Measurements from ENCODE around the gene FGD4.
A peak's percentile ranks its signal among the peaks of the same experiment; 100 is the strongest.

Gene FGD4

DNA sequence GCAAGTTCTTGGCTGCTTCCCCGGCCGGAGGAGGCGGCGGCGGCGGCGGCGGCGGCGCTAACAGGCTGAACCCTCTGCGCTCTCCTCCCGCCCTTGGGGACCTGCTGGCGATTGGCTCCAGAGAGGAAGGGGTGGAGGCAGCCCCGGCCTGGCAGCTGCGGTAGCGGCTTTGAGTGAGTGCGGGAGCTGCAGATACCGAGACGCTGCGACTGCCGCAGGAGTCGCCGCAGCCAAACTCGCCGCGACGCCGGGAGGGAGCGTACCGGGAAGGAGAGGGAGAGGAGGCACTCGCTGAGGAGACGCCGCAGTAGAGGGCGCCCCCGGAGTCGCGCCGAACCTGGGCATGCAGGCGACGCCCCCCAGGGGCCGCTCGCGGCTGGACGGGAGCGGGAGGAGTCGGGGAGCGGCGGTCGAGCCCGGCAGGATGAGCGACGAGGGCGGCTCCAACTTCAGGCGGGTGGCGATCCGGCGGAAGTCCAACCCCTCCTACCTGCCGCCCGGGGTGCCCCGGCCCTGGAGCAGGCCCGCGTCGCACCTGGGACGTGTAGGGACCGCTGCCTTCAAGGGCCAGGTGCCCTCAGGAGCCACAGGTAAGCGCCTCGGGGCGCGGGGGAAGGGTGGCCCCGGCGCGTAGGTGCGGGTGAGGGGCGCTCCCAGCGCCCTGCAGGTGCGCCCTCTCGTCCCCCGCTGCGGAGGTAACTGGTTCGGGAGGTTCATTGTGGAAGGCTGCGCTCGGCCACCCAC lies at the start of gene FGD4:
Gene FGD4, plus strand, starts transcription at position 189 of the 744 bp plus-strand sequence.
- TF ChIP-seq, protein P1, sequence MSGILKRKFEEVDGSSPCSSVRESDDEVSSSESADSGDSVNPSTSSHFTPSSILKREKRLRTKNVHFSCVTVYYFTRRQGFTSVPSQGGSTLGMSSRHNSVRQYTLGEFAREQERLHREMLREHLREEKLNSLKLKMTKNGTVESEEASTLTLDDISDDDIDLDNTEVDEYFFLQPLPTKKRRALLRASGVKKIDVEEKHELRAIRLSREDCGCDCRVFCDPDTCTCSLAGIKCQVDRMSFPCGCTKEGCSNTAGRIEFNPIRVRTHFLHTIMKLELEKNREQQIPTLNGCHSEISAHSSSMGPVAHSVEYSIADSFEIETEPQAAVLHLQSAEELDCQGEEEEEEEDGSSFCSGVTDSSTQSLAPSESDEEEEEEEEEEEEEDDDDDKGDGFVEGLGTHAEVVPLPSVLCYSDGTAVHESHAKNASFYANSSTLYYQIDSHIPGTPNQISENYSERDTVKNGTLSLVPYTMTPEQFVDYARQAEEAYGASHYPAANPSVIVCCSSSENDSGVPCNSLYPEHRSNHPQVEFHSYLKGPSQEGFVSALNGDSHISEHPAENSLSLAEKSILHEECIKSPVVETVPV (CRISPR knock-in tag; IDR thresholded peaks at IDR 0.05) = no peak
- no peak for TF ChIP-seq GLIS3 (CRISPR knock-in tag; IDR thresholded peaks at IDR 0.05)
- TF ChIP-seq ZNF565 (CRISPR knock-in tag; conservative IDR thresholded peaks at IDR 0.05; ENCODE audit: low read depth) = no peak
- no peak for TF ChIP-seq ESRRG (CRISPR knock-in tag; IDR thresholded peaks at IDR 0.05)
- TF ChIP-seq SNAI2 (CRISPR knock-in tag; IDR thresholded peaks at IDR 0.05) = no peak
- TF ChIP-seq CSDC2 (CRISPR knock-in tag; IDR thresholded peaks at IDR 0.05) = no peak
- no peak for TF ChIP-seq PPARA (CRISPR knock-in tag; IDR thresholded peaks at IDR 0.05; ENCODE audit: borderline replicate concordance)
- TF ChIP-seq ZC3H10 (CRISPR knock-in tag; IDR thresholded peaks at IDR 0.05) = no peak
- no peak for TF ChIP-seq RARB (CRISPR knock-in tag; IDR thresholded peaks at IDR 0.05)
- no peak for TF ChIP-seq OSR1 (CRISPR knock-in tag; IDR thresholded peaks at IDR 0.05)
- no peak for TF ChIP-seq ISL1 (CRISPR knock-in tag; IDR thresholded peaks at IDR 0.05)
- TF ChIP-seq, protein P2, sequence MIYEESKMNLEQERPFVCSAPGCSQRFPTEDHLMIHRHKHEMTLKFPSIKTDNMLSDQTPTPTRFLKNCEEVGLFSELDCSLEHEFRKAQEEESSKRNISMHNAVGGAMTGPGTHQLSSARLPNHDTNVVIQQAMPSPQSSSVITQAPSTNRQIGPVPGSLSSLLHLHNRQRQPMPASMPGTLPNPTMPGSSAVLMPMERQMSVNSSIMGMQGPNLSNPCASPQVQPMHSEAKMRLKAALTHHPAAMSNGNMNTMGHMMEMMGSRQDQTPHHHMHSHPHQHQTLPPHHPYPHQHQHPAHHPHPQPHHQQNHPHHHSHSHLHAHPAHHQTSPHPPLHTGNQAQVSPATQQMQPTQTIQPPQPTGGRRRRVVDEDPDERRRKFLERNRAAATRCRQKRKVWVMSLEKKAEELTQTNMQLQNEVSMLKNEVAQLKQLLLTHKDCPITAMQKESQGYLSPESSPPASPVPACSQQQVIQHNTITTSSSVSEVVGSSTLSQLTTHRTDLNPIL (CRISPR knock-in tag; IDR thresholded peaks at IDR 0.05; ENCODE audit: low read depth) = no peak
- TF ChIP-seq TCF4 (CRISPR knock-in tag; IDR thresholded peaks at IDR 0.05; ENCODE audit: borderline replicate concordance) = no peak
- TF ChIP-seq TOX (CRISPR knock-in tag; IDR thresholded peaks at IDR 0.05; ENCODE audit: borderline replicate concordance) = no peak
- TF ChIP-seq, protein P3, sequence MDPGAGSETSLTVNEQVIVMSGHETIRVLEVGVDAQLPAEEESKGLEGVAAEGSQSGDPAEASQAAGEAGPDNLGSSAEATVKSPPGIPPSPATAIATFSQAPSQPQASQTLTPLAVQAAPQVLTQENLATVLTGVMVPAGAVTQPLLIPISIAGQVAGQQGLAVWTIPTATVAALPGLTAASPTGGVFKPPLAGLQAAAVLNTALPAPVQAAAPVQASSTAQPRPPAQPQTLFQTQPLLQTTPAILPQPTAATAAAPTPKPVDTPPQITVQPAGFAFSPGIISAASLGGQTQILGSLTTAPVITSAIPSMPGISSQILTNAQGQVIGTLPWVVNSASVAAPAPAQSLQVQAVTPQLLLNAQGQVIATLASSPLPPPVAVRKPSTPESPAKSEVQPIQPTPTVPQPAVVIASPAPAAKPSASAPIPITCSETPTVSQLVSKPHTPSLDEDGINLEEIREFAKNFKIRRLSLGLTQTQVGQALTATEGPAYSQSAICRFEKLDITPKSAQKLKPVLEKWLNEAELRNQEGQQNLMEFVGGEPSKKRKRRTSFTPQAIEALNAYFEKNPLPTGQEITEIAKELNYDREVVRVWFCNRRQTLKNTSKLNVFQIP (CRISPR knock-in tag; IDR thresholded peaks at IDR 0.05; ENCODE audit: borderline replicate concordance, low read depth) = no peak
- TF ChIP-seq, protein P4, sequence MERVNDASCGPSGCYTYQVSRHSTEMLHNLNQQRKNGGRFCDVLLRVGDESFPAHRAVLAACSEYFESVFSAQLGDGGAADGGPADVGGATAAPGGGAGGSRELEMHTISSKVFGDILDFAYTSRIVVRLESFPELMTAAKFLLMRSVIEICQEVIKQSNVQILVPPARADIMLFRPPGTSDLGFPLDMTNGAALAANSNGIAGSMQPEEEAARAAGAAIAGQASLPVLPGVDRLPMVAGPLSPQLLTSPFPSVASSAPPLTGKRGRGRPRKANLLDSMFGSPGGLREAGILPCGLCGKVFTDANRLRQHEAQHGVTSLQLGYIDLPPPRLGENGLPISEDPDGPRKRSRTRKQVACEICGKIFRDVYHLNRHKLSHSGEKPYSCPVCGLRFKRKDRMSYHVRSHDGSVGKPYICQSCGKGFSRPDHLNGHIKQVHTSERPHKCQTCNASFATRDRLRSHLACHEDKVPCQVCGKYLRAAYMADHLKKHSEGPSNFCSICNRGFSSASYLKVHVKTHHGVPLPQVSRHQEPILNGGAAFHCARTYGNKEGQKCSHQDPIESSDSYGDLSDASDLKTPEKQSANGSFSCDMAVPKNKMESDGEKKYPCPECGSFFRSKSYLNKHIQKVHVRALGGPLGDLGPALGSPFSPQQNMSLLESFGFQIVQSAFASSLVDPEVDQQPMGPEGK (CRISPR knock-in tag; IDR thresholded peaks at IDR 0.05; ENCODE audit: borderline replicate concordance) = no peak
- TF ChIP-seq ZNF8 (CRISPR knock-in tag; IDR thresholded peaks at IDR 0.05) = no peak
- no peak for TF ChIP-seq ZFP30 (CRISPR knock-in tag; IDR thresholded peaks at IDR 0.05)
- peak; percentile 97 for ATAC-seq

DNA sequence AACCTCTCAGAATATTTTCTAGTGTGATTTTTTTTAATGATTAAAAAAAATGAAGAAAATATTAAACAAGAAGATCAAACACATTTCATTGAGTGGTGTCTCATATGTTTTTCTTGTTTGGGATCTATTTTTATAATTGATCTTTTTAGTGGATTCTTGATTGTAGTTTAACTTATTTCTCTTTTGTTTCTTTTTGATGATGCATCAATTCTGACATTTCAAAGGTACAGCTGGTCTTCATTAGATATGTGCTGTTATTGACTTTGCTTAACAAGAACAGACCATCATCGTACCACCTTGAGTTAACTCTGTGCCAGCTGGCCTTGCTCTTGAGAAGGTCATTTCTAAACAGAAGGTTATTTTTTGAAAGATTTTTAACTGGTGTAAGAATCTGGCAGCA lies 45.8 kb upstream of the FGD4 start:
- no peak for ATAC-seq
- no peak for TF ChIP-seq ZC3H10 (CRISPR knock-in tag; IDR thresholded peaks at IDR 0.05)
- TF ChIP-seq TOX (CRISPR knock-in tag; IDR thresholded peaks at IDR 0.05; ENCODE audit: borderline replicate concordance) = no peak
- no peak for TF ChIP-seq ZNF8 (CRISPR knock-in tag; IDR thresholded peaks at IDR 0.05)
- TF ChIP-seq OSR1 (CRISPR knock-in tag; IDR thresholded peaks at IDR 0.05) = no peak
- no peak for TF ChIP-seq ESRRG (CRISPR knock-in tag; IDR thresholded peaks at IDR 0.05)
- TF ChIP-seq, protein P5, sequence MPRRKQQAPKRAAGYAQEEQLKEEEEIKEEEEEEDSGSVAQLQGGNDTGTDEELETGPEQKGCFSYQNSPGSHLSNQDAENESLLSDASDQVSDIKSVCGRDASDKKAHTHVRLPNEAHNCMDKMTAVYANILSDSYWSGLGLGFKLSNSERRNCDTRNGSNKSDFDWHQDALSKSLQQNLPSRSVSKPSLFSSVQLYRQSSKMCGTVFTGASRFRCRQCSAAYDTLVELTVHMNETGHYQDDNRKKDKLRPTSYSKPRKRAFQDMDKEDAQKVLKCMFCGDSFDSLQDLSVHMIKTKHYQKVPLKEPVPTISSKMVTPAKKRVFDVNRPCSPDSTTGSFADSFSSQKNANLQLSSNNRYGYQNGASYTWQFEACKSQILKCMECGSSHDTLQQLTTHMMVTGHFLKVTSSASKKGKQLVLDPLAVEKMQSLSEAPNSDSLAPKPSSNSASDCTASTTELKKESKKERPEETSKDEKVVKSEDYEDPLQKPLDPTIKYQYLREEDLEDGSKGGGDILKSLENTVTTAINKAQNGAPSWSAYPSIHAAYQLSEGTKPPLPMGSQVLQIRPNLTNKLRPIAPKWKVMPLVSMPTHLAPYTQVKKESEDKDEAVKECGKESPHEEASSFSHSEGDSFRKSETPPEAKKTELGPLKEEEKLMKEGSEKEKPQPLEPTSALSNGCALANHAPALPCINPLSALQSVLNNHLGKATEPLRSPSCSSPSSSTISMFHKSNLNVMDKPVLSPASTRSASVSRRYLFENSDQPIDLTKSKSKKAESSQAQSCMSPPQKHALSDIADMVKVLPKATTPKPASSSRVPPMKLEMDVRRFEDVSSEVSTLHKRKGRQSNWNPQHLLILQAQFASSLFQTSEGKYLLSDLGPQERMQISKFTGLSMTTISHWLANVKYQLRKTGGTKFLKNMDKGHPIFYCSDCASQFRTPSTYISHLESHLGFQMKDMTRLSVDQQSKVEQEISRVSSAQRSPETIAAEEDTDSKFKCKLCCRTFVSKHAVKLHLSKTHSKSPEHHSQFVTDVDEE (CRISPR knock-in tag; IDR thresholded peaks at IDR 0.05) = no peak

DNA sequence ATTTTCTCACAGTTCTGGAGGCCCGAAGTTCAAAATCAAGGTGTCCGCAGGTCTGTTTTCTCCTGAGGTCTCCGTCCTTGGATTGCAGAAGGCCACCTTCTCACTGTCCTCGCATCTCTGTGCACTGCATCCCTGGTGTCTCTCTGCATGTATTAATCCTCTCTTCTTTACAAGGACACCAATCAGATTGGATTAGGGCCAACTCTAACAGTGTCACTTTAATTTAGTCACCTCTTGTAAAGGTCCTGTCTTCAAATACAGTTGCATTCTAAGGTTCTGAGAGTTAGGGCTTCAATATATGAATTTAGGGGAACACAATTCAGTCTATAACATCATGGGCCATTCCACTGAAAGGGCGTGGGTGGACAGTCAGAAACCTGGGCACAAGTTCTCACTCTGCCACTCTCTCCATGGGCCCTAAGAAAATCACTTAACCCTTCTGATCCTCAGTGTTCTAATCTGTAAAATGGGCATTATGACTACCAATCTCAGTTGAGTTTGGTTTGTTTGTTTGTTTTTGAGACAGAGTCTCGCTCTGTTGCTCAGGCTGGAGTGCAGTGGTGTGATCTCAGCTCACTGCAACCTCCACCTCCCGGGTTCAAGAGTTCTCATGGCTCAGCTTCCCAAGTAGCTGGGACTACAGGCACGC lies 41.6 kb upstream of the FGD4 start:
- no peak for ATAC-seq
- TF ChIP-seq ZFP30 (CRISPR knock-in tag; IDR thresholded peaks at IDR 0.05) (no peak), SNAI2 (CRISPR knock-in tag; IDR thresholded peaks at IDR 0.05) (no peak), ISL1 (CRISPR knock-in tag; IDR thresholded peaks at IDR 0.05) (no peak), BACH2 (CRISPR knock-in tag; IDR thresholded peaks at IDR 0.05; ENCODE audit: borderline replicate concordance) (no peak), ZC3H10 (CRISPR knock-in tag; IDR thresholded peaks at IDR 0.05) (no peak), ZNF70 (CRISPR knock-in tag; IDR thresholded peaks at IDR 0.05) (no peak), ZFP3 (CRISPR knock-in tag; IDR thresholded peaks at IDR 0.05) (no peak), RARB (CRISPR knock-in tag; IDR thresholded peaks at IDR 0.05) (no peak)
- TF ChIP-seq, protein P1 (CRISPR knock-in tag; IDR thresholded peaks at IDR 0.05) = no peak
- TF ChIP-seq, protein P3 (CRISPR knock-in tag; IDR thresholded peaks at IDR 0.05; ENCODE audit: borderline replicate concordance, low read depth) = no peak

Data from SK-N-SH treated with all-trans-retinoic acid at 6 μM for 48 hours (cell line).